Measurements from ENCODE around the gene KDM3A.

- TF ChIP-seq CTCF (IDR thresholded peaks at IDR 0.05), result no peak
- no peak for TF ChIP-seq POLR2A (IDR thresholded peaks at IDR 0.05)
Measured at GRCh38 chr2:86435531-86435930, 5.6 kb upstream of the KDM3A start.
